HL-60 (cell line): ENCODE measurements around the gene MGAT4C.
"Not testable (repeated sequence)": the region's sequence is repeated elsewhere in the genome, so short reads cannot be mapped to it uniquely, and the experiment has no call there.

ENCODE experiments used
- DNase-seq, 2 experiments: peaks; one replicate each; pipeline ENCODE4 v3.0.0-alpha.2; 2010 to 2020; ENCODE audit warnings: low read depth in 1 of 2, low spot score in 1 of 2
- H3K27ac ChIP-seq: fragments of 250-450 bp; sonication (Bioruptor Pico); replicated peaks from 2 replicates; pipeline ENCODE4 v1.5.1; 2020; ENCODE audit warnings: mild to moderate bottlenecking, moderate library complexity
- H3K27me3 ChIP-seq: fragments of 250-450 bp; sonication (Bioruptor Pico); 2 replicates; pipeline ENCODE4 v1.5.1; 2021; ENCODE audit warnings: mild to moderate bottlenecking, moderate library complexity; ENCODE audit not compliant: insufficient read depth, poor library complexity, severe bottlenecking
- H3K4me3 ChIP-seq: replicated peaks from 2 replicates; pipeline ENCODE4 v1.5.1; 2011; ENCODE audit warnings: mild to moderate bottlenecking, control low read depth, low read length; ENCODE audit not compliant: insufficient read depth
- GABPA ChIP-seq: IDR thresholded peaks from 2 replicates; pipeline ENCODE4 v1.6.1; 2012; ENCODE audit warnings: low read depth
- POLR2AphosphoS5 ChIP-seq: IDR thresholded peaks from 2 replicates; pipeline ENCODE4 v1.6.1; 2012; ENCODE audit warnings: low read depth
- SPI1 ChIP-seq: IDR thresholded peaks from 2 replicates; pipeline ENCODE4 v1.6.1; 2012; ENCODE audit warnings: low read depth, mild to moderate bottlenecking, borderline replicate concordance
- long read RNA-seq: library from polyadenylated mRNA; unstranded; transcript quantifications from one replicate; pipeline ENCODE4 v2.0.0, GENCODE V29; 2020
- TF ChIP-seq, protein P1 (sequence below): IDR thresholded peaks from one replicate; pipeline ENCODE4 v1.5.1; 2011; ENCODE audit warnings: low read length, control low read depth, inconsistent platforms; ENCODE audit not compliant: insufficient read depth
- TF ChIP-seq, protein P2 (sequence below): IDR thresholded peaks from 2 replicates; pipeline ENCODE4 v1.6.1; 2012; ENCODE audit warnings: low read depth; ENCODE audit not compliant: insufficient replicate concordance

Gene MGAT4C
- long read RNA-seq = 0 reads

DNA sequence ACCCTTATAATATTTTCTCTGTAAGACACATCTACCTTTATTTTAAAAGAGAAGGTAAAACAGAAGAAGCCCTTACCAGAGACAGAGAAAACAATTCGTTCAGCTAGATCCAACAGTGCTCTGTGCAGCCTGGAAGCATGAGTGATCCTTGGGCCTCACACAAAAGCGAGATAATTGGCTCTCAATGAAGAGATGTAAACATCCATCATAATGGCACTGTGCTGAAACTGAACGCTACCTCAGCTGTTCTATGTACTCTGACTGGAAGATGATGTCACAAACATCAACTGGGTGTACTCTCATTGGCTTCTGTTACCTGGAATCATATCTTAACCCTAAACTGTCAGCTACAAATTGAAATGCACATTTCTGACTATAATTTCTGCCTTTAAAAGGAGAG, at the start of gene MGAT4C:
MGAT4C (minus strand) TSS at position 229 of the 400 bp plus-strand sequence.
- Histone ChIP-seq H3K4me3 (no peak within 1 kb of the TSS), H3K27me3 (no peaks in the 10 kb centered on the region), H3K27ac (no peak within 1 kb of the TSS)
- DNase-seq = no peak
- TF ChIP-seq, protein P1, sequence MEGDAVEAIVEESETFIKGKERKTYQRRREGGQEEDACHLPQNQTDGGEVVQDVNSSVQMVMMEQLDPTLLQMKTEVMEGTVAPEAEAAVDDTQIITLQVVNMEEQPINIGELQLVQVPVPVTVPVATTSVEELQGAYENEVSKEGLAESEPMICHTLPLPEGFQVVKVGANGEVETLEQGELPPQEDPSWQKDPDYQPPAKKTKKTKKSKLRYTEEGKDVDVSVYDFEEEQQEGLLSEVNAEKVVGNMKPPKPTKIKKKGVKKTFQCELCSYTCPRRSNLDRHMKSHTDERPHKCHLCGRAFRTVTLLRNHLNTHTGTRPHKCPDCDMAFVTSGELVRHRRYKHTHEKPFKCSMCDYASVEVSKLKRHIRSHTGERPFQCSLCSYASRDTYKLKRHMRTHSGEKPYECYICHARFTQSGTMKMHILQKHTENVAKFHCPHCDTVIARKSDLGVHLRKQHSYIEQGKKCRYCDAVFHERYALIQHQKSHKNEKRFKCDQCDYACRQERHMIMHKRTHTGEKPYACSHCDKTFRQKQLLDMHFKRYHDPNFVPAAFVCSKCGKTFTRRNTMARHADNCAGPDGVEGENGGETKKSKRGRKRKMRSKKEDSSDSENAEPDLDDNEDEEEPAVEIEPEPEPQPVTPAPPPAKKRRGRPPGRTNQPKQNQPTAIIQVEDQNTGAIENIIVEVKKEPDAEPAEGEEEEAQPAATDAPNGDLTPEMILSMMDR = no peak
- TF ChIP-seq, protein P2, sequence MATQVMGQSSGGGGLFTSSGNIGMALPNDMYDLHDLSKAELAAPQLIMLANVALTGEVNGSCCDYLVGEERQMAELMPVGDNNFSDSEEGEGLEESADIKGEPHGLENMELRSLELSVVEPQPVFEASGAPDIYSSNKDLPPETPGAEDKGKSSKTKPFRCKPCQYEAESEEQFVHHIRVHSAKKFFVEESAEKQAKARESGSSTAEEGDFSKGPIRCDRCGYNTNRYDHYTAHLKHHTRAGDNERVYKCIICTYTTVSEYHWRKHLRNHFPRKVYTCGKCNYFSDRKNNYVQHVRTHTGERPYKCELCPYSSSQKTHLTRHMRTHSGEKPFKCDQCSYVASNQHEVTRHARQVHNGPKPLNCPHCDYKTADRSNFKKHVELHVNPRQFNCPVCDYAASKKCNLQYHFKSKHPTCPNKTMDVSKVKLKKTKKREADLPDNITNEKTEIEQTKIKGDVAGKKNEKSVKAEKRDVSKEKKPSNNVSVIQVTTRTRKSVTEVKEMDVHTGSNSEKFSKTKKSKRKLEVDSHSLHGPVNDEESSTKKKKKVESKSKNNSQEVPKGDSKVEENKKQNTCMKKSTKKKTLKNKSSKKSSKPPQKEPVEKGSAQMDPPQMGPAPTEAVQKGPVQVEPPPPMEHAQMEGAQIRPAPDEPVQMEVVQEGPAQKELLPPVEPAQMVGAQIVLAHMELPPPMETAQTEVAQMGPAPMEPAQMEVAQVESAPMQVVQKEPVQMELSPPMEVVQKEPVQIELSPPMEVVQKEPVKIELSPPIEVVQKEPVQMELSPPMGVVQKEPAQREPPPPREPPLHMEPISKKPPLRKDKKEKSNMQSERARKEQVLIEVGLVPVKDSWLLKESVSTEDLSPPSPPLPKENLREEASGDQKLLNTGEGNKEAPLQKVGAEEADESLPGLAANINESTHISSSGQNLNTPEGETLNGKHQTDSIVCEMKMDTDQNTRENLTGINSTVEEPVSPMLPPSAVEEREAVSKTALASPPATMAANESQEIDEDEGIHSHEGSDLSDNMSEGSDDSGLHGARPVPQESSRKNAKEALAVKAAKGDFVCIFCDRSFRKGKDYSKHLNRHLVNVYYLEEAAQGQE = no peak
- TF ChIP-seq GABPA (no peak), POLR2AphosphoS5 (no peak), SPI1 (no peak)

DNA sequence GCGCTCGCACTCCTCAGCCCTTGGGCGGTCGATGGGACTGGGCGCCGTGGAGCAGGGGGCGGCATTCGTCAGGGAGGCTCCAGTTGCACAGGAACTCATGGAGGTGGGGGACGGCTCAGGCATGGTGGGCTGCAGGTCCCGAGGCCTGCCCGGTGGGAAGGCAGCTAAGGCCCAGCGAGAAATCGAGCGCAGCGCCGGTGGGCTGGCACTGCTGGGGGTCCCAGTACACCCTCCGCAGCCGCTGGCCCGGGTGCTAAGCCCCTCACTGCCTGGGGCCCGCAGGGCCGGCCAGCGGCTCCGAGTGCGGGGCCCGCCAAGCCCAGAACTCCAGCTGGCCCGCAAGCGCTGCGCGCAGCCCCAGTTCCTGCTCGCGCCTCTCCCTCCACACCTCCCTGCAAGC, 40.2 kb upstream of the MGAT4C start:
- not testable (repeated sequence) for H3K27me3 ChIP-seq, H3K27ac ChIP-seq, H3K4me3 ChIP-seq, DNase-seq

DNA sequence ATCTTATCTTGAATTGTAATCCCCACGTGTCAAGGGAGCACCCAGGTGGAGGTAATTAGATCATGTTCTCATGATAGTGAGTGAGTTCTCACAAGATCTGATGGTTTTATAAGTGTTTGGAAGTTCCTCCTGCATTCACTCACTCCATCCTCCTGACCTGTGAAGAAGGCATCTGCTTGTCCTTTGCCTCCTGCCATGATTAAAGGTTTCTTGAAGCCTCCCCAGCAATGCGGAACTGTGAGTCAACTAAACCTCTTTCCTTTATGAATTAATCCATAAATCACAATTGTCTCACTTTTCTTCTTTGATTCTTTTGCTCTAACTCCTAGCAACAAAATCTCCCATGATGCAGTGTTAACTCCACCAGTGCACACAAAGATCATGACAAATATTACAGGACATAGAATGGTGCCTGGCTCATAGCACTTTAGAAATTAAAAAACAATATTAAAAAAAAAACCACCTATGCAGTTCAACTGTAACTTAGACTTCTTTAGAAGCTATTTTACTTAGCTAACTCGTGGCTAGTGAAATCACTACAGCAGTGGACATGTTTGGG, 37.6 kb upstream of the MGAT4C start:
- Histone ChIP-seq H3K4me3 (no peak overlapping the region), H3K27me3 (no peaks in the 10 kb centered on the region), H3K27ac (no peak overlapping the region)
- DNase-seq = no peak
- TF ChIP-seq, protein P1 = no peak
- no peak for TF ChIP-seq GABPA
- TF ChIP-seq, protein P2 = no peak
- no peak for TF ChIP-seq POLR2AphosphoS5
- TF ChIP-seq SPI1 = no peak

DNA sequence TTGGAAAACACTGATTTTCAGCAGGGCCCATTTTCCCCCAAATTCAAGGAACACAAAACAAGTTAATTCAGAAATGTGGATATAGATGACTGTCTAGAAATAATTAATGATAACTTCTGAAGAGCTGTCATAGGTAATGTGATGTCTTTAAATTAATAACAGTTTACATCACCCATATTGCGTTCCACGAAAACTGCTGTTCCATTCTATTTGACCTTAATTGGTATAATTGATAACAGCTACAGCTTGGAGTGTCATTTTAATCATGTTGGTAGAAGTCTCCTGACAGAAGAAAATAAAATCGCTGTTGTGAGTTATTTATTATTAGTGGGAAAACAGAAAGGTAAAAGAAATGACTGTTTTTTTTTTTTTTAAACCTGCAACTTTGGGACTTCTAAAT, 36.3 kb upstream of the MGAT4C start:
- TF ChIP-seq, protein P2 = no peak
- TF ChIP-seq POLR2AphosphoS5 (no peak), SPI1 (no peak), GABPA (no peak)
- TF ChIP-seq, protein P1 = no peak
- H3K27ac ChIP-seq = no peak overlapping the region
- no peak overlapping the region for H3K4me3 ChIP-seq
- DNase-seq = no peak
- H3K27me3 ChIP-seq = no peaks in the 10 kb centered on the region
